Testis (tissue), 3 donors: Measurements from ENCODE around the gene ESRRA. TPM values are rescaled to one million over a fixed set of nuclear protein-coding genes. Genes with fewer than 3 reads are reported as not detected.

ENCODE experiments used
- microRNA-seq, 2 donors: library from miRNA; unstranded; fragments of <30 nt; microRNA quantifications; one replicate each; pipeline ENCODE4, GENCODE V29; 2016; ENCODE audit warnings: borderline number of aligned reads in 2 of 2, borderline replicate concordance in 1 of 2
- polyA plus RNA-seq: library from polyadenylated mRNA; stranded (reverse); fragments of 350-450 nt; fragmentation: Illumina TruSeq; extraction: RNeasy Lipid Tissue Mini Kit (QIAGEN cat#74804); gene quantifications from one replicate; pipeline ENCODE4 v1.2.3, GENCODE V29; 2014; ENCODE audit warnings: low read depth, low replicate concordance; ENCODE audit not compliant: insufficient read depth
- small RNA-seq, 2 donors: library from RNA; depleted of rRNA; stranded (forward); fragments of <200 nt; gene quantifications; one replicate each; pipeline ENCODE3, GENCODE V24; 2016
- total RNA-seq, 2 donors: library from RNA; depleted of rRNA; stranded (reverse); fragments of >200 nt; gene quantifications; one replicate each; pipeline ENCODE4 v1.2.3, GENCODE V29; 2016

The ESRRA gene
- total and polyA plus RNA-seq, 3 donors from 2014 or later = 13.7 to 22.0 (median 19.3) TPM

Small RNA genes lying within 50 kb of the gene (microRNA-seq; reads per million reads assigned to microRNA genes)
- gene MIR7155 = 0 to 1.4 reads per million in 2 donors

Small RNA genes lying within 50 kb of the gene (small RNA-seq; reads per million reads assigned to genes)
- gene MIR7155 (0 to 0.09 reads per million in 2 donors), gene RF00019 (0 reads per million in 2 donors)

Other genes with a start within 250 kb of the ESRRA start
- gene MACROD1, start 139.4 kb upstream of the ESRRA start, total RNA-seq = 10 to 100 TPM; 13.3 to 15.3 TPM
- 14.1 TPM for gene MACROD1, start 139.4 kb upstream of the ESRRA start, polyA plus RNA-seq
- gene STIP1, start 119.4 kb upstream of the ESRRA start, total RNA-seq = 100 to 1,000 TPM; 221 to 247 TPM
- 267 TPM for gene STIP1, start 119.4 kb upstream of the ESRRA start, polyA plus RNA-seq
- gene FERMT3, start 98.8 kb upstream of the ESRRA start, total RNA-seq = 1 to 10 TPM; 7.2 to 8.2 TPM
- 10.9 TPM for gene FERMT3, start 98.8 kb upstream of the ESRRA start, polyA plus RNA-seq
- 10 to 100 TPM; 56.5 to 65.4 TPM for gene TRPT1, start 79.3 kb upstream of the ESRRA start, total RNA-seq
- gene TRPT1, start 79.3 kb upstream of the ESRRA start, polyA plus RNA-seq = 93.7 TPM
- gene NUDT22, start 79.2 kb upstream of the ESRRA start, total RNA-seq = 10 to 100 TPM; 50.9 to 52.7 TPM
- gene NUDT22, start 79.2 kb upstream of the ESRRA start, polyA plus RNA-seq = 19.0 TPM
- gene DNAJC4, start 75.0 kb upstream of the ESRRA start, total RNA-seq = 100 to 1,000 TPM; 105 to 254 TPM
- gene DNAJC4, start 75.0 kb upstream of the ESRRA start, polyA plus RNA-seq = 303 TPM
- 10 to 100 TPM; 19.1 to 47.8 TPM for gene VEGFB, start 70.9 kb upstream of the ESRRA start, total RNA-seq
- gene VEGFB, start 70.9 kb upstream of the ESRRA start, polyA plus RNA-seq = 57.3 TPM
- gene FKBP2, start 64.4 kb upstream of the ESRRA start, total RNA-seq = 100 to 1,000 TPM; 151 to 159 TPM
- gene FKBP2, start 64.4 kb upstream of the ESRRA start, polyA plus RNA-seq = 159 TPM
- 10 to 100 TPM; 53.4 to 67.3 TPM for gene PPP1R14B, start 58.6 kb upstream of the ESRRA start, total RNA-seq
- 72.0 TPM for gene PPP1R14B, start 58.6 kb upstream of the ESRRA start, polyA plus RNA-seq
- gene PLCB3, start 54.0 kb upstream of the ESRRA start, total RNA-seq = 10 to 100 TPM; 29.6 to 45.4 TPM
- 14.2 TPM for gene PLCB3, start 54.0 kb upstream of the ESRRA start, polyA plus RNA-seq
- gene BAD, start 20.9 kb upstream of the ESRRA start, total RNA-seq = 100 to 1,000 TPM in 1 of 2 donors, 10 to 100 TPM in 1; 88.7 to 110 TPM
- 85.2 TPM for gene BAD, start 20.9 kb upstream of the ESRRA start, polyA plus RNA-seq
- gene GPR137, start 19.7 kb upstream of the ESRRA start, total RNA-seq = 100 to 1,000 TPM; 204 to 230 TPM
- gene GPR137, start 19.7 kb upstream of the ESRRA start, polyA plus RNA-seq = 390 TPM
- under 1 TPM in 1 of 2 donors, not detected in 1; 0.24 TPM for gene KCNK4, start 14.2 kb upstream of the ESRRA start, total RNA-seq
- gene KCNK4, start 14.2 kb upstream of the ESRRA start, polyA plus RNA-seq = not detected
- gene CATSPERZ, start 5.2 kb upstream of the ESRRA start, total RNA-seq = 100 to 1,000 TPM; 278 to 484 TPM
- gene CATSPERZ, start 5.2 kb upstream of the ESRRA start, polyA plus RNA-seq = 1,116 TPM
- 100 to 1,000 TPM; 303 to 340 TPM for gene TRMT112, start 12.0 kb downstream of the ESRRA start, total RNA-seq
- 275 TPM for gene TRMT112, start 12.0 kb downstream of the ESRRA start, polyA plus RNA-seq
- 100 to 1,000 TPM; 189 to 271 TPM for gene PRDX5, start 12.6 kb downstream of the ESRRA start, total RNA-seq
- gene PRDX5, start 12.6 kb downstream of the ESRRA start, polyA plus RNA-seq = 287 TPM
- 10 to 100 TPM; 16.6 to 23.5 TPM for gene CCDC88B, start 34.7 kb downstream of the ESRRA start, total RNA-seq
- gene CCDC88B, start 34.7 kb downstream of the ESRRA start, polyA plus RNA-seq = 28.5 TPM
- gene RPS6KA4, start 53.6 kb downstream of the ESRRA start, total RNA-seq = 10 to 100 TPM; 15.6 TPM
- gene RPS6KA4, start 53.6 kb downstream of the ESRRA start, polyA plus RNA-seq = 9.2 TPM